ENCODE results near the gene IL1A.

Gene IL1A

DNA sequence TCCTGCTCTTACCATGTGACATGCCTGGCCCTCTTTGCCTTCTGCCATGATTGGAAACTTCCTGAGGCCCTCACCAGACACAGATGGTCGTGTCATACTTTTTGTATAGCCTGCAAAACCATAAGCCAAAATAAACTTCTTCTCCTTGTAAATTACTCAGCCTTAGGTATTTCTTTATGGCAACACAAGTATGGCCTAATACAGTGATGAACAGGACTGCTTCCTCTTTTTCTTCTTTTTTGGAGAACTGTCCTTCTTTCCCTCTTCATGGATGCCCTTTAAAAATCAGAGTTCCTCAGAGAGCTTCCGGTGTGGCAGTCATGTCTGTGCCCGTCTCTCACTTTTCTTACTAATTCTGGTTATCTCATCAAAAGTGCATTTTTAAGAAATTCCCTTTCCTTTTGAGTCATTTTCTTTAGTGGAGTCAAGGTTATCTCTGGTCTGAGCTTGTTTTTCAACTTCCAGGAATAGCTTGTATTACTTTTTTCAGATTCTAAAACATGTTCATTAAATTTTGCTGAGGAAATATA lies 9.2 kb upstream of the IL1A start:
- no peak for DNase-seq (ENCODE audit: low read depth in 2 of 2)

DNA sequence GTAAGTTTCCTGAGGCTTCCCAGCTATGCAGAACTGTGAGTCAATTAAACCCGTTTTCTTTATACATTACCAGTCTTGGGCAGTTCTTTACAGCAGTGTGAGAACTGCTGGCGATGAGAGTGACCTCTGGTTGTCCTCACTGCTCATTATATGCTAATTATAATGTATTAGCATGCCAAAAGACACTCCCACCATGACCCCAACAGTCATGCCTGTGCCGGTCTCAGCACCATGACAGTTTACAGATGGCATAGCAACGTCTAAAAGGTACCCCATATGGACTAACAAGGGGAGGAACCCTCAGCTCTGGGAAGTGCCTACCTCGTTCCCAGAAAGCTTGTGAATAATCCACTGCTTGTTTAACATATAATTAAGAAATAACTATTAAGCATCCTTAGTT lies 8.1 kb upstream of the IL1A start:
- DNase-seq (ENCODE audit: low read depth in 2 of 2) = no peak

DNA sequence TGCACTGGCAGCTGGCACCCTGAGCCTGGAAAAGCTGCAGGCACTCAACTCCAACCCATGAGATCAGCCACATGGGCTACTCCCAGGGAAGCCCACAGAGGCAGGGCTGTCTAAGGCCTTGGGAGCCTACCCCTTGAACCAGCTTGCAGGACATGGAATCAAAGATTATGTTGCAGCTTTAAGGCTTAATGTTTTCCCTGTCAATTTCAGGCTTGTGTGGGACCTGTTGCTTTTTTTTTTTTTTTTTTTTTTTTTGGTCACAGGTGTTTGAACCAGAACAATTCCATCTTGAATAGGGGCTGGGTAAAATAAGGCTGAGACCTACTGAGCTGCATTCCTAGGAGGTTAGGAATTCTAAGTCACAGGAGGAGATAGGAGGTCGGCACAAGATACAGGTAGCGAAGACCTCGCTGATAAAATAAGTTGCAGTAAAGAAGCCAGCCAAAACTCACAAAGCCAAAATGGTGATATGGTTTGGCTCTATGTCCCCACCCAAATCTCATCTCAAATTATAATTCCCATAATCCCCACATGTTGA lies 7.5 kb upstream of the IL1A start:
- DNase-seq (ENCODE audit: low read depth in 2 of 2) = no peak

DNA sequence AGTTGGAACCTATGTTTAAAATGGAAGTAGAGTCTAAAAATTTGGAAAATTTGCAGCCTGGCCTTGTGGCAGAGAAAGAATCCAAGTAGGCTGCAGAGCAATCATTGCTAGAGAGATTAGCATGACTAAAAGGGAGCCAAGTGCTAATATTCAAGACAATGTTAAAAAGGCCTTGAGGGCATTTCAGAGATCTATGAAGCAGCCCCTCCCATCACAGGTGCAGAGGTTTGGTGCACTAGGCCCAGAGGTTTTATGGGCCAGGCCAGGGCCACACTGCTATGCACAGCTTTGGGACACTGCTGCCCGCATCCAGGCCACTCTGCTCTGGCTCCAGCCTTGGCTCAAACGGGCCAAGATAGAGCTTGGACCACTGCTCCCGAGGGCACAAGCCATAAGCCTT lies 6.7 kb upstream of the IL1A start:
- no peak for DNase-seq (ENCODE audit: low read depth in 2 of 2)

DNA sequence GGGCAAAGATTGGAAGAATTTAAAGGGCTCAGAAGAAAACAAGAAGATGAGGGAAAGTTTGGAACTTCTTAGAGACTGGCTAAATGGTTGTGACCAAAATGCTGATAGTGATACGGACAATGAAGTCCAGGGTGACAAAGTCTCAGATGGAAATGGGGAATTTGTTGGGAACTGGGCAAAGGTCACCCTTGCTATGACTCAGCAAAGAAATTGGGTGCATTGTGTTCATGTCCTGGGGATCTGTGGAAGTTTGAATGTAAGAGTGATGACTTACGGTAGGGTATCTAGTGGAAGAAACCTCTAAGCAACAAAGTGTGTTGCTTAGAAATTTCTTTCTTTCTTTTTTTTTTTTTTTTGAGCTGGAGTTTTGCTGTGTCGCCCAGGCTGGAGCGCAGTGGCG lies 6.0 kb upstream of the IL1A start:
- DNase-seq (ENCODE audit: low read depth in 2 of 2) = no peak

DNA sequence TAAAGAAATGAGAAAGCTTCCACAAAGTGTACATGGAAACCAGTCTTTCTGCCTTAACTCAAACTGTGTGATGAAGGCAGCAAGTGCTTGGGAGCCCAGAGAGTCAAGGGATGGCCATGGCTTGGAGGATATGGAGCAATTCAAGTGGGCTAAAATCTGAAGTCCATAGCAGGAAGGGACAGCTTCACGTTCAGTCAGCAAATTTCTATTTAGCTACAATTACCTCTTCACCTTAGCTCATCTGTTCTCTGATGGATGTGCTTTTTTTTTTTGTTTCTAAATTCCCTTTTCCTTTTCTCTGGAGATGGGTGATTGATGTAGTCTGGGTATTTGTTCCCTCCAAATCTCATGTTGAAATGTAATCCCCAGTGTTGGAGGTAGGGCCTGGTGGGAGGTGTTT lies 4.9 kb upstream of the IL1A start:
- DNase-seq (ENCODE audit: low read depth in 2 of 2) = no peak

DNA sequence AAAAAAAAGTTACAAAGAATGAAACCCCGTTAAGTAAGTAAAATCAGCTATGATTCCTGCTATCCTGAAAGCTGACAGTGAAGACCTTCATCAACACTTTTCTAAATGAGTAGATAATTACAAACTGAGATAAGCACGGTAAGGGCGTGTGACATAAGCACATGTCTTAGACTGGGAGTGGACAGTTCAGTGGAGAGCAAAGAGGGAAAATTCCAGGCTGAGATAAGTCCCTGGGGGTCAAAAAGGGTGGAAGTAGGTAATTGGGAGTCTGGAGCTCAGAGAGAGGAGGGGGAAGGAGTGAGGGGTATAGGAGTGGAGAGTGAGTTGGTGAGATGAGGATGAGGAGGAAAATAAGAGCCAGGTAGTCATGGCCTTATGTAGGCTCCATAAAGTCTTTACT lies 4.4 kb upstream of the IL1A start:
- no peak for DNase-seq (ENCODE audit: low read depth in 2 of 2)

DNA sequence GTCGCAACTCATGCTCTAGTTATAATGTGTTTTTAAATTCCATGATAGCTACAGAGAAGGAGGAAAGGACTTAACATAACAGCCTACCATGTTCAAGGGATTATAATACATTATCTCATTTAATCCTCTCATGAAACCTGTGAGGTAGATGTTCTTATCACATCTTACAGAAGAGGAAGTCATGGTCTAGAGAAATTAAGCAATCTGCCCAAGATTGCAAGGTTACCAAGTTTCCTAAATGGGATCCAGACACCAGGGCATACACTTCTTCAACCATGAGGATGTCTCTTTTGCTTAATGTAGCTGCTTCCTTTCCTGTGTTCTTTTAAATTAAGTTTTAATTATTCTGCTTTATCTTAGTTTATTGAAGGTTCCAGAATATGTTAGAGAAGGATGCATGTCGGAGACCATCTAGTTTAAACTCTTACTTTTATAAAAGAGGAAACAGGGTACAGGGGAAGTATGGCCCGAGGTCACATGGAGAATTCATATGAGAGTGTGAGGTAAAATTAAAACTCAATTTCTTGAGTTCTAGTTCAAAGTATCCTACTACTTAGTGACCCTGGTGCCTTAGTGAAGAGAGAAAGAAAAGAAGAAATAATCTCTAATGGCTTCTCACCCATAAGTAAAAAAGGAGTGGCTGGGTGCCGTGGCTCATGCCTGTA lies 3.6 kb upstream of the IL1A start:
- no peak for DNase-seq (ENCODE audit: low read depth in 2 of 2)

DNA sequence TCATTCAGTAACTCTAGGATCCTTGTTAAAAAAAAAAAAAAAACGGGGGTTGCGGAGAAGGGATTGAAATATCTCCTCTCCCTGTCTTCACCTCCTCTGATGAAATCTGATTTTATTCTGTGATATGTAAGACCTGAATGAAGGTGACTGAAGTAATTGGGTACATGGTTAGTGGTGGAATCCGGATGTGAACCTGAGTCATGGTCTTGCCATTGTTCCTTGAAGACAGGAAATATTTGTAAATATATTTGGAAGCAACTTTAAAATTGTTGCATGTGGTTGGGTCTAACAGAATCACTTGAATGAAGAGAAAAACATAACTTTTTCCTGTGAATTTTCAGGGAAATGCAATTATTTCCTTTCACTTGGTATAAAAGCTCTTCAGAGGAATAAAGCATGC lies 3.0 kb upstream of the IL1A start:
- no peak for DNase-seq (ENCODE audit: low read depth in 2 of 2)

DNA sequence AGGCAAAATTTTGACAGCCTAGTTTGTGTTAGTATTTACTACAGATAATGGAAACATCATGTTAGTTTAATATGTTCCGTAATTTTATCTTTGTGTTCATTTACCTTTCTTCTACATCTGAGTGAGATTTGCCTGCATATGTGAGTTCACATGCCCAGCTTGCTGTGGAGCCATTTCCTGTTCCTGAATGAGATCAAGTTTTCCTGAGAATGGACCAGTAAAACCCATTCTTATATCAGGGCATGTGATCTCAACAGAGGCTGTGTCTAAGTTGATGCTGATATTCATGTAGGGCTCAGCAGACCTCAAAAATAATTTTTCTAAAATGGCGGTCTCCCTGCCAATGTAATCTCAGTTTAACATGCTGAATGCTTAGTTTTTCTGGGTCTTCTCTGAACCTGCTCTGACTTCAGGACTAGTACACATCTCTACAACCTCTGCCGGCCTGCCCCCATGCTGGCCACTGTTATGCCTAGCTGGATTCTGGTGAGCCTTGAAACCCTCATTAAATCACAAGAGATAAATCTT lies 1.0 kb downstream of the IL1A start:
- no peak for DNase-seq (ENCODE audit: low read depth in 2 of 2)

DNA sequence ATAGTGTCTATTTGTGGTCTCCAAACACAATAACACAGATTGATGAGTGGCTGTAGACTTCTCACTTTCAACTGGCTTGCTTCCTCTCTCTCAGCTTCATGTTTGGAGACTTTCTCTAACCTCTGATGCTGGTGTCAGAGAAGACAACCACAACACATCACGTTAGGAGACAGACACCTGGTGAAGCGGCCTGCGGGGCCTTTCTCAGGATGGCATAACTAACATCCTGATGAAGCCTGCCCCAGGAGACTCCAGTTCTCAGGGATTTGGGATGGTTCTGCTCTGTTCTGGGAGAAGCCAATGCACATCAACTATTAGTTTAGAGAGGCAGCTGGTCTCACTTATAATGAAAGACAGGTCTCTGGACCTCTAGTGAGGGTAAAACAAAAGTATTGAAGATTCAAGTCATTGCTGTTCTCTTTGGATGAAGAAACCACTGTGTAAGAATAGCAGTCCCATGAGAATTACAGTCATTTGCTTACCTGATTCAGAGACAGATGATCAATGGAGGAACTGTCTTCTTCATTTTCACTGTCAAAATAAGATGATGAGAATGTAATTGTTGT lies 2.0 kb downstream of the IL1A start:
- no peak for DNase-seq (ENCODE audit: low read depth in 2 of 2)

DNA sequence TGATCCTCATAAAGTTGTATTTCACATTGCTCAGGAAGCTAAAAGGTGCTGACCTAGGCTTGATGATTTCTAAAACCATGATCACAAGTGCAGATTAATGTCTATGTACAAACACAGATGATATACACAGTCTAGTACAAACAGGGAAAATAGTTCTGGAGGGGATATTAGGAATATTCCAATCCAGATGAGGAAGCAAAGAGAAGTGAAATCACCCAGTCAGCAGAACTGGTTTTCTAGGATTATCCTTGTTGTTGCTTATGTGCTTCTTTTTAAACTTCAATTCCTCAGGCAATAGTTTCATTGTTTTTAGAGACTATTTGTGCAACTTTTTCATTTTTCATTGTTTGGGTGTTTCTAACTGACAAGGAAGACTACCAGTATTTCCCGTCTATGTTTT lies 4.7 kb downstream of the IL1A start:
- DNase-seq (ENCODE audit: low read depth in 2 of 2) = no peak

DNA sequence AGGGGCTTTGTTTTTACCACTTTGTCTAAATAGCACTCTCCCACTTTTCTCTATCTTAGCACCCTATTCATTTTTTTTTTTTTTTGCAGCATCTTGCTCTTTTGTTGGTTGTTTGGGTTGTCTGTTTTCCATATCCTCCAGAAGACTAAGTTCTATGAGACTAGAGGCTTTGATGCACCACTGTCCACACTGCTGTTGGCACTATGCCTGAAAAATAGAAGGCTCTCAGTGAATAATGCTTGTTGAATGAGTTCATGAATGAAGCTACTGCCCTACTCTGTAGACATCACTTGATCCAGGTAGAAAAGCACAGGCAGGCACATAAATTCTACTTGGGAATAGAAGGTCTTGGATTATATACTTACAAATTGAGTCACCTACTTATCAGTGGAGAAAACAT lies 7.3 kb downstream of the IL1A start:
- DNase-seq (ENCODE audit: low read depth in 2 of 2) = no peak

DNA sequence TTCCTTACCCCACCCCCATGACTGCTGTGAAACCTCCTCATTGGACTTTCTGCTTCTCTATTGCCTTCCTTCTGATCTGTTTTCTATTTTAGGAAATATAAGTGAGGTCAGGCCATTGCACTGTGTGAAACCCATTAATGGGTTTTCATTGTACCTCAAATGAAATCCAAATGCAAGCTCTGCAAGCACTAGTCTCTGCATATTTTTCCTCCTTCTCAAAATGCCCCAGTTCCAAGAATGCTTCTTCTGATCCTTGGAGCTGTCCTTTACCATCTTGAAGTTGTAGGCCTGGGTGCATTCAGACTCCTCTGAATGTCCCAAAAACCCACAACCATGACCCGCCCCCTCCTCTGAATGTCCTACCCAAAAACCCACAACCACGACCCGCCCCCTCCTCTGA lies 8.2 kb downstream of the IL1A start:
- no peak for DNase-seq (ENCODE audit: low read depth in 2 of 2)

DNA sequence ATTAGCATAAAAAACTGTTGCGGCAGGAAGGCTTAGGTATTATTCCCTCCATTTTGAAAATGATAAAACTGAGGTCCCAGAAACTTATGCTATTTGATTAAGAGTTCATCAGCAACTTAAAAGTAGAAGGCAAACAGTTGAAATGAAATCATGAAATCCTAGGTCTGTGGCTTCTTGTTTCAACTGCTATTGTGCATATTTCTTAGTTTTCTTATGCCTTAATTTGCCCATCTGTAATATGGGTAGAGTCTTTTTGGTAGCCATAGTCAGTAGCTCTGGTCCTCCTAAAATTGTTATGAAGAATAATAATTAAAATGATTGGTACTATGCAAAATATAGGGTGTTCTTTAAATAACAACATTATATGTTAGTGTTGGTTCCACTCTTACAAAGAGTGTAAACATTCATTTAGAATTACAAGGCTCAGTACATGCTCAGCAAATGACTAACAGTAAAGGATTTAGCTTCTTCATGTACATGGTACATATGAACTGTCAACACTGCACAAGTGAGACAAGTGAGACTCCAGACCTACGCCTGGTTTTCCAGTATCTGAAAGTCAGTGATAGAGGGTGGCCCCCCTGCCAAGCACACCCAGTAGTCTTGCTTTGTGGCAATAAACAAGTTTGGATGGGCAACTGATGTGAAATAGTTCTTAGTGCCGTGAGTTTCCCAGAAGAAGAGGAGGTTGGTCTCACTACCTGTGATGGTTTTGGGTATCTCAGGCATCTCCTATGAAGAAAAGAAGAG lies 9.6 kb downstream of the IL1A start:
- no peak for DNase-seq (ENCODE audit: low read depth in 2 of 2)

DNA sequence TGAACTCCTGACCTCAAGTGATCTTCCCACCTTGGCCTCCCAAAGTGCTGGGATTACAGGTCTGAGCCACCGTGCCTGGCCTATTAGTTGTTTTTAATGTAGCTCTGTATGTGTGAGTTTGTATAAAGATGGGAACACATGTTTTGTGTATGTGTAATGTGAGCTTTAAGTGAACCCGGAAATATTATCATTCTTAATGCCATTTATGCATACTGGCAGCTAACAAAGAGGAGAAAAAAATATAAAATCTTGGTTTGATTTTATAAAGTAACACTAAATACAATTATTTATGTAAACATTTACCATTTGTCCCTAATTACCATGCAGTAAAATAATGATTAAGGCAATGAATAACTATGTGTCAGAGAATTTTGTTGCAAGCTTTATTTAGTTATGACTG lies 10.7 kb downstream of the IL1A start:
- no peak for DNase-seq (ENCODE audit: low read depth in 2 of 2)

DNA sequence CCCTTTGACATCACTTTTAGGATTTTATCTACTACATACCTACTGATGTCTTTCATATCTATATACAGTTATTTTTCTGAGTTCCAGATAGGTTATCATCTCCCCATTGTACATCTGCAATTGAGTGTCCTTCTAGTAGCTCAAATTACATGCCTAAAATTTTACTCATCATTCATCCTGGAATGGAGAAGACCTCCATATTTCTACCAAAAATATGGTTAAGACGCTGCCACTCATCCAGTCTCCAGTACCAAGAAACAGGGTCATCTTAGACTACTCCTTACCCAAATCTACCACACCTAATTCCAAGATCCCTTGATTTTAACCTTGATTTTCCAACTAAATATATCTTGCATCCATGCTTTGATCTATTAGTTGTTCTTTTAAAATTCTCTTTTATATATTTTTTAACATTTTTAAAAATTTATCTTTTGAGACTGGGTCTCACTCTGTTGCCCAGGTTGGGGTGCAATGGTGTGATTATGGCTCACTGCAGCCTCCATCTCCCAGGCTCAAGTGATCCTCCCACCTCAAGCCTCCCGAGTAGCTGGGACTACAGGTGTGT lies 11.3 kb downstream of the IL1A start:
- DNase-seq (ENCODE audit: low read depth in 2 of 2) = no peak

DNA sequence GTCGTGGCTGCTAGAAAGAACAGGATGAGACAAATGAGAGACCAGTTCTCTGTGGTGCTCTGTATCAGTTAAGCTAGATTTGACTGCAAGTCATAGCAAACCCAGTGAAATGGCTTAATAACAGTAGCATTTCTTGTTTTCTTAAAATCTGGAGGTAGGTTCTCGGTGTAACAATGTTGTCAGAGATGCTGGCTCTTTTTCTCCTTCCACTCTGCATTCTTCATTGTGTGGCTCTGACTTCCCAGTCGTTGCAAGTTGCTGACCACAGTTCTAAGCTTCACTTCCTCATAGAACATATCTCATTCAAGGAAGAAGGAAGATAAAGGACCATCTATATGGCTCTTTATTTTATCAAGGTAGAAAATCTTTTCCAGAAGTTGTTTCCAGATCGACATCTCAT lies 12.0 kb downstream of the IL1A start:
- no peak for DNase-seq (ENCODE audit: low read depth in 2 of 2)

DNA sequence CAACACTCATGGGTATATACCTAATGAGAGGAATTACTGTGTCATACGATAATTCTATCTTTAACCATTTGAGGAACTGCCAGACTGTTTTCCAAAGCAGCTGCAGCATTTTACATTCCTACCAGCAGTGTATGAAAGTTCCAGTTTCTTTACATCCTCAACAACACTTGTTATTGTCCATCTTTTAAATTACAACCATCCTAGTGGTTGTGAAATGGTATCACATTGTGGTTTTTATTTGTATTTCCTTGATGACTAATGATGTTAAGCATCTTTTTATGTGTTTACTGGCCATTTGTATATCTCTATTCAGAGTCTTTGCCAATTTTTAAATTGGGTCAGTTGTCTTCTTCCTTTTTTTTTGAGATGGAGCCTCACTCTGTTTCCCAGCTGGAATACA lies 15.9 kb downstream of the IL1A start:
- no peak for DNase-seq (ENCODE audit: low read depth in 2 of 2)

DNA sequence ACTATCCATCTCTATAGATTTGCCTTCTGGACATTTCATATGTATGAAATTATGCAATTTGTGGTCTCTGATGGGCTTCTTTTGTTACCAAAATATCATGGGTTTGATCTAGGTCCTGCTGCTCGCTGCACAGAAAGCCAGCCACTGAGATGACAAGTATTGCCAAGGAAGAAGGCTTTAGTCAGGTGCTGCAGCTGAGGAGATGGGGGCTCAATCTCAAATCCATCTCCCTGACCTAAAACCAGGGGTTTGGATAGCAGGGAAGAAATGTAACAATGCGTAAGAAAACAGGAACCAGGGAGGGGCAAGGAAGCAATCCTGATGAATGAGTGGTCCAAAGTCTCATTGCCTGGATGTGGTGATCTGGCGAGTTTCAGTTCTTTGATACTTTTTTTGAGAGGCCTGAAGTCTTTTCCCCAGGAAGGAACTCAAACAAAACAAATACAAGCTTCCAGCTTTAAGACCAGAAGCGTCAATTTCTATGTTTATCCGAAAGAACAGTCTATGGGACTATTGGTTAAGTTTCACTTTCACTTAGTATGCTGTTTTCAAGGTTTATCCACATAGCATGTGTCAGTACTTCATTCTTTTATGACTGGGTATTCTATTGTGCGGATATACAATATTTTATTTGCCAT lies 16.5 kb downstream of the IL1A start:
- no peak for DNase-seq (ENCODE audit: low read depth in 2 of 2)

DNA sequence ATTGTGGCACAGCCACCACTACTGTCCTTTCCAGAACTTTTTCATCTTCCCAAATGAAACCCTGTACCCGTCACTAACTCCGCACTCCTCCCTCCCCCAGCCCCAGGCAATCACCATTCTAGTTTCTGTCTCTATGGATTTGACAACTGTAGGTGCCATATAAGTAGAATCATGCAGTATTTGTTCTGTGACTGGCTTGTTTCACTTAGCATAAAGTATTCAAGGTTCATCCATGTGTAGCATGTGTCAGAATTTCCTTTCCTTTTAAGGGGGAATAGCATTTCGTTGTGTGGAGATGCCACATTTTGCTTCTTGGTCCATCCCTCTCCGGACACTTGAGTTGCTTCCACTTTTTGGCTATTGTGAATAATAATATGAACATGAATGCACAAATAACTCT lies 19.0 kb downstream of the IL1A start:
- DNase-seq (ENCODE audit: low read depth in 2 of 2) = no peak
